Mucosa of descending colon (tissue), 3 donors: ENCODE results near the gene FYB2. TPM values are rescaled to one million over a fixed set of nuclear protein-coding genes. Genes with fewer than 3 reads are reported as not detected.
A peak's percentile ranks its signal among the peaks of the same experiment; 100 is the strongest.

Experiments
- ATAC-seq: fragments of 200-7000 bp; cut with Tn5 transposase; one replicate; pipeline ENCODE4 v1.9.1; 2020; ENCODE audit warnings: mild to moderate bottlenecking, moderate library complexity
- DNase-seq, 3 donors: peaks; one replicate each; pipeline ENCODE4 v3.0.0-alpha.2; 2020
- H3K36me3 ChIP-seq: fragments of 200-600 bp; one replicate; pipeline ENCODE4 v1.8.0; 2021; ENCODE audit warnings: low read depth, mild to moderate bottlenecking
- H3K4me1 ChIP-seq: fragments of 200-600 bp; one replicate; pipeline ENCODE4 v1.8.0; 2021; ENCODE audit warnings: low read depth, mild to moderate bottlenecking
- H3K4me3 ChIP-seq: fragments of 200-600 bp; one replicate; pipeline ENCODE4 v1.8.0; 2021; ENCODE audit warnings: mild to moderate bottlenecking
- H3K9me3 ChIP-seq: fragments of 200-600 bp; one replicate; pipeline ENCODE4 v1.8.0; 2021; ENCODE audit warnings: mild to moderate bottlenecking
- CTCF ChIP-seq: fragments of 200-600 bp; IDR thresholded peaks from one replicate; pipeline ENCODE4 v1.8.0; 2022; ENCODE audit warnings: antibody characterized with exemption, mild to moderate bottlenecking
- intact Hi-C, 2 donors: fragments of 100-400 bp; cut with DNase I in 1 of 2; cut with micrococcal nuclease in 1 of 2; formaldehyde crosslinking; loops; one replicate each; pipeline versions ENCODE4 v1.11.0 to v1.11.1; 2022; cut with DNase I, micrococcal nuclease
- long read RNA-seq, 2 donors: library from polyadenylated mRNA; unstranded; transcript quantifications; one replicate each; pipeline ENCODE4 v2.0.0, GENCODE V29; 2019 to 2021
- total RNA-seq, 3 donors: library from RNA; stranded (reverse); fragmentation: NEBNext Ultra II Directional in 2 of 3; extraction: Animal tissue kit (Norgen Biotek cat#: 25700) in 2 of 3; gene quantifications; one replicate each; pipeline versions ENCODE4 v1.2.1 to v1.2.4, GENCODE V29; 2021 to 2023
- donor health status: DM: no; HTN: no; CAD: no; lungs with moderate emphysema.
- donor health status: DM: no; HTN: no; CAD: no.
- donor health status: DM: no; HTN: yes; CAD: no.

Gene FYB2
- 1 to 10 TPM in 1 of 3 donors, under 1 TPM in 2; 0.90 to 3.0 (median 0.95) TPM for total RNA-seq
- long read RNA-seq, donor 1: 0 reads
- long read RNA-seq, donor 2, partial matches to known transcripts: 0 of 1 reads
- long read RNA-seq, donor 2, other reads (novel, unspliced or antisense): 1 of 1 reads

- no peaks in the 10 kb centered on the region for H3K36me3 ChIP-seq
- ATAC-seq: peak; percentile 79
- no peaks in the 10 kb centered on the region for H3K9me3 ChIP-seq
- H3K4me3 ChIP-seq: no peak within 1 kb of the TSS
- intact Hi-C loops: no loop called here
- H3K4me1 ChIP-seq: peaks cover 8% of the 10 kb centered on the region
- peak; percentile 35 to 73 (median 68) for DNase-seq
- no peak for TF ChIP-seq CTCF
Measured at GRCh38 chr1:56819387-56819899, at the start of gene FYB2. FYB2 (minus strand) TSS chr1:56819404; CDS start chr1:56819290, 114 bp downstream.

- Histone ChIP-seq H3K36me3 (no peaks in the 10 kb centered on the region), H3K9me3 (no peaks in the 10 kb centered on the region), H3K4me1 (no peaks in the 10 kb centered on the region), H3K4me3 (no peak overlapping the region)
- ATAC-seq (no peak), DNase-seq (no peak)
- no peak for TF ChIP-seq CTCF
- intact Hi-C loops: no loop called here
Measured at GRCh38 chr1:56868761-56869160, 49.6 kb upstream of the FYB2 start.

GRCh38 chr1:56867491-56867890, 48.3 kb upstream of the FYB2 start:
- intact Hi-C loops: no loop called here
- no peak overlapping the region for H3K4me3 ChIP-seq
- H3K4me1 ChIP-seq: no peaks in the 10 kb centered on the region
- DNase-seq: no peak
- TF ChIP-seq CTCF: no peak
- H3K9me3 ChIP-seq: no peaks in the 10 kb centered on the region
- no peaks in the 10 kb centered on the region for H3K36me3 ChIP-seq
- no peak for ATAC-seq

GRCh38 chr1:56866656-56867055, 47.5 kb upstream of the FYB2 start:
- intact Hi-C loops: no loop called here
- ATAC-seq (no peak), DNase-seq (no peak)
- no peak for TF ChIP-seq CTCF
- H3K36me3 ChIP-seq: no peaks in the 10 kb centered on the region
- H3K4me3 ChIP-seq: no peak overlapping the region
- H3K9me3 ChIP-seq: no peaks in the 10 kb centered on the region
- no peaks in the 10 kb centered on the region for H3K4me1 ChIP-seq

GRCh38 chr1:56864430-56864829, 45.2 kb upstream of the FYB2 start:
- DNase-seq: no peak
- Histone ChIP-seq H3K36me3 (no peaks in the 10 kb centered on the region), H3K4me3 (no peak overlapping the region), H3K9me3 (no peaks in the 10 kb centered on the region), H3K4me1 (no peaks in the 10 kb centered on the region)
- no peak for ATAC-seq
- TF ChIP-seq CTCF: no peak
- intact Hi-C loops: no loop called here
